Measurements from ENCODE around the gene DLG5.

GRCh38 chr10:77828377-77828776 lies 98.2 kb downstream of the DLG5 start:
- TF ChIP-seq CTCF (IDR thresholded peaks at IDR 0.05) (no peak), POLR2AphosphoS5 (IDR thresholded peaks at IDR 0.05) (no peak), POLR2A (IDR thresholded peaks at IDR 0.05) (no peak)

All from prostate gland (tissue), 2 donors.